Nephron (organoid): ENCODE measurements around the gene PLA2G4F.

Experiments used
- H3K27ac Mint-ChIP-seq, 3 experiments: 2 replicates each; pipeline ENCODE4 v1.8.0; 2020; ENCODE audit warnings: mixed read lengths in 3 of 3, mild to moderate bottlenecking in 2 of 3, moderate library complexity in 1 of 3
- H3K27me3 Mint-ChIP-seq: 2 replicates; pipeline ENCODE4 v1.8.0; 2021; ENCODE audit warnings: low read depth, mild to moderate bottlenecking, moderate library complexity, mixed read lengths
- H3K36me3 Mint-ChIP-seq: 2 replicates; pipeline ENCODE4 v1.8.0; 2020; ENCODE audit warnings: low read depth, mixed read lengths
- H3K4me1 Mint-ChIP-seq: 2 replicates; pipeline ENCODE4 v1.8.0; 2020; ENCODE audit warnings: mixed read lengths
- H3K4me3 Mint-ChIP-seq, 3 experiments: 2 replicates each; pipeline ENCODE4 v1.8.0; 2020; ENCODE audit warnings: mild to moderate bottlenecking in 3 of 3, mixed read lengths in 3 of 3, moderate library complexity in 2 of 3
- H3K9me3 Mint-ChIP-seq: 2 replicates; pipeline ENCODE4 v1.8.0; 2020; ENCODE audit warnings: mixed read lengths
- TF ChIP-seq, protein P1 (sequence below), 3 experiments: fragments of 200-600 bp; sonication (generic); IDR thresholded peaks; one replicate each; pipeline ENCODE4 v1.5.0; 2021; ENCODE audit warnings: antibody characterized with exemption in 3 of 3; ENCODE audit not compliant: unreplicated experiment in 3 of 3

The PLA2G4F gene

DNA sequence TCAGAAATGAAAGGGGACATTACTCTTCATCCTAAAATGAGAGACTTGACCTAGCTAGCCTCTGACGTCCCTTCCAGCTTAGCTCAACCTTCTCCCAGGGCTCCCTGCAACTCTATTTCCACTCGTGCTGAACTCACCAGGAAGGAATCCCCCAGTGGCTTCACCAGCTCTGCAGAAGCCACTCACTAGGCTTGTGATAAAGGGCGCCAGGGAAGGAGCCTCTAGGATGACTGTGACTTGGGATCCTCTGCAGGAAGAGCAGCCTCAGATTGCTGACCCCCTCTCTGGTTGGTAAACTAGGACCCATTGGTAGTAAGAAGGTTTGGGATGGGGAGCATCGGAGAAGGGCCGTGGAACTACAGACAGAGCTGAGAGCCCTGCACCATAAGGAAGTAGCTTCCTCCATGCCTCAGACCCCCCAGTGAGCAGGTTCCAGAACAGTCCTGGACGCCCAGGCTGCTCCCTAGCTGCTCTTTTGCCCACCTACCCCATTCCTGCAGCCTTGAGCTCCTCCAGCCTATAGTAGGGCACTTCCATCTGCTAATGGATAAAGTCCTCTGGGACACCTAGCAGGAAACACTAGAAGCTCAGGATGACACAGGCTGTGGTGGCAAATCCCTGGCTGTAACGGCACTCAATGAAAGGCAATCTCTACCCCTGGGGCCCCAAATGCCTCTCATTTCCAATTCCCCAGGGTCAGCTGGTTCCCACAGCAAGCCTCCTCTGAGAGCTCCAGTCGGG is 26.0 kb downstream of the PLA2G4F start:
- H3K4me1 Mint-ChIP-seq: no peaks in the 10 kb centered on the region

GRCh38 chr15:42129364-42129763 is 27.1 kb downstream of the PLA2G4F start:
- H3K9me3 Mint-ChIP-seq: no peaks in the 10 kb centered on the region
- peaks cover 23% of the 10 kb centered on the region for H3K27me3 Mint-ChIP-seq
- no peak overlapping the region for H3K27ac Mint-ChIP-seq
- TF ChIP-seq, protein P1, sequence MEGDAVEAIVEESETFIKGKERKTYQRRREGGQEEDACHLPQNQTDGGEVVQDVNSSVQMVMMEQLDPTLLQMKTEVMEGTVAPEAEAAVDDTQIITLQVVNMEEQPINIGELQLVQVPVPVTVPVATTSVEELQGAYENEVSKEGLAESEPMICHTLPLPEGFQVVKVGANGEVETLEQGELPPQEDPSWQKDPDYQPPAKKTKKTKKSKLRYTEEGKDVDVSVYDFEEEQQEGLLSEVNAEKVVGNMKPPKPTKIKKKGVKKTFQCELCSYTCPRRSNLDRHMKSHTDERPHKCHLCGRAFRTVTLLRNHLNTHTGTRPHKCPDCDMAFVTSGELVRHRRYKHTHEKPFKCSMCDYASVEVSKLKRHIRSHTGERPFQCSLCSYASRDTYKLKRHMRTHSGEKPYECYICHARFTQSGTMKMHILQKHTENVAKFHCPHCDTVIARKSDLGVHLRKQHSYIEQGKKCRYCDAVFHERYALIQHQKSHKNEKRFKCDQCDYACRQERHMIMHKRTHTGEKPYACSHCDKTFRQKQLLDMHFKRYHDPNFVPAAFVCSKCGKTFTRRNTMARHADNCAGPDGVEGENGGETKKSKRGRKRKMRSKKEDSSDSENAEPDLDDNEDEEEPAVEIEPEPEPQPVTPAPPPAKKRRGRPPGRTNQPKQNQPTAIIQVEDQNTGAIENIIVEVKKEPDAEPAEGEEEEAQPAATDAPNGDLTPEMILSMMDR (IDR thresholded peaks at IDR 0.05; ENCODE audit: unreplicated experiment in 3 of 3): no peak
- H3K4me1 Mint-ChIP-seq: no peaks in the 10 kb centered on the region
- H3K36me3 Mint-ChIP-seq: no peaks in the 10 kb centered on the region
- no peak overlapping the region for H3K4me3 Mint-ChIP-seq

More for the DNA sequence above, 26.0 kb downstream of the PLA2G4F start:
- Mint-ChIP-seq H3K4me3 (no peak overlapping the region), H3K27ac (no peak overlapping the region), H3K9me3 (no peaks in the 10 kb centered on the region), H3K27me3 (peaks cover 22% of the 10 kb centered on the region), H3K36me3 (no peaks in the 10 kb centered on the region)
- TF ChIP-seq, protein P1 (IDR thresholded peaks at IDR 0.05; ENCODE audit: unreplicated experiment in 3 of 3): no peak

- Mint-ChIP-seq H3K27me3 (peaks cover 23% of the 10 kb centered on the region), H3K4me3 (no peak overlapping the region), H3K9me3 (no peaks in the 10 kb centered on the region), H3K27ac (no peak overlapping the region), H3K36me3 (no peaks in the 10 kb centered on the region), H3K4me1 (no peaks in the 10 kb centered on the region)
- TF ChIP-seq, protein P1 (IDR thresholded peaks at IDR 0.05; ENCODE audit: unreplicated experiment in 3 of 3): no peak
These were observed 28.0 kb downstream of the PLA2G4F start for GRCh38 chr15:42128476-42128875.

DNA sequence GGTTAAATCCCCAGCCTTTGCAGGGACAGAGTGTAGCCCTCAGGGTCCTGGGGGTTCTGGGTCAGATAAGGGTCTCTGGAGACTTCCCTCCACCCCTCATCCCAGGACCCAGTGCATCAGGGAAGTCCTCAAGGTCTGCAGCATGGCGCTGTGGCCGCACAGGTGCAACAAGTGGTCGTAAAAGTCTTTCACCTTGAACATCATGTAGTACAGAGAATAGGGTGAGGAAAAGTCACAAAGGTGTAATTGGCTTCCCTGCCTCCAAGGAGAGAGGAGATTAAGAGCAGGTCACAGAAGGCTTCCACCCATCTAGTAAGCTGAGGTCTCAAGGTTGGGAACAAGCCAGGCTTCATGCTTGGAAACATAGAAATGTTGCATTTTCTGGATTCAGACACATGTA is 32.9 kb downstream of the PLA2G4F start:
- Mint-ChIP-seq H3K27ac (no peak overlapping the region), H3K9me3 (no peaks in the 10 kb centered on the region), H3K4me3 (no peak overlapping the region), H3K27me3 (peaks cover 16% of the 10 kb centered on the region), H3K36me3 (no peaks in the 10 kb centered on the region), H3K4me1 (peaks cover 7% of the 10 kb centered on the region)
- TF ChIP-seq, protein P1 (IDR thresholded peaks at IDR 0.05; ENCODE audit: unreplicated experiment in 3 of 3): no peak

GRCh38 chr15:42121682-42122081 is 34.8 kb downstream of the PLA2G4F start:
- H3K27ac Mint-ChIP-seq: no peak overlapping the region
- H3K36me3 Mint-ChIP-seq: no peaks in the 10 kb centered on the region
- H3K27me3 Mint-ChIP-seq: peaks cover 12% of the 10 kb centered on the region
- peaks cover 7% of the 10 kb centered on the region for H3K4me1 Mint-ChIP-seq
- H3K9me3 Mint-ChIP-seq: no peaks in the 10 kb centered on the region
- H3K4me3 Mint-ChIP-seq: no peak overlapping the region
- TF ChIP-seq, protein P1 (IDR thresholded peaks at IDR 0.05; ENCODE audit: unreplicated experiment in 3 of 3): no peak

DNA sequence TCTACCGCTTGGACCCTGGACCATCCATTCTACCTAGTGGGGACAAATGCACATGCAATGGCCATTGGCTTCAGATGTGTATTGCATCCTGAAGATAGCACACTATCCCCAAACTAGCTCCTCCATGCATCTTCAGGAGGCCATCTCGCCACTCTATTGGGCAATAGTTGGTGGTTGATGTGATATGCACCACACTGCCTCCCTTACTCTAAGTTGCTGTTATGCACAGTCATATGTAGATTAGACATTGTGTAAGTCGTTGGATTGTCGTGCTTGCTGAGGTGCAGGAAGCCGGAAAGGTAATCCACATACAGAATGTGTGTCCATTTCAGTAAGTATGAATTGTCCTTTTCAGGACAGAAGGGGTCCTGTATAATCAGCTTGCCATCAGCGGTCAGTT is 35.4 kb downstream of the PLA2G4F start:
- Mint-ChIP-seq H3K4me1 (peaks cover 7% of the 10 kb centered on the region), H3K4me3 (no peak overlapping the region), H3K36me3 (no peaks in the 10 kb centered on the region), H3K27ac (no peak overlapping the region), H3K27me3 (peaks cover 12% of the 10 kb centered on the region), H3K9me3 (peaks cover 3% of the 10 kb centered on the region)
- TF ChIP-seq, protein P1 (IDR thresholded peaks at IDR 0.05; ENCODE audit: unreplicated experiment in 3 of 3): no peak
